ENCODE measurements around the gene ZBTB7C. TPM values are rescaled to one million over a fixed set of nuclear protein-coding genes. Genes with fewer than 3 reads are reported as not detected.

Gene ZBTB7C
- total RNA-seq, 1 experiment from 2014 or later, result 0.18 TPM

- TF ChIP-seq CTCF (IDR thresholded peaks at IDR 0.05; ENCODE audit: insufficient read depth in 1 of 2, low read depth in 1 of 2, low read length in 1 of 2, severe bottlenecking in 1 of 2, unreplicated experiment in 1 of 2), result no peak
- Histone ChIP-seq H3K4me1 (no peaks in the 10 kb centered on the region), H3K36me3 (ENCODE audit: control insufficient read depth, insufficient read depth, low read length) (no peaks in the 10 kb centered on the region), H3K9me3 (no peaks in the 10 kb centered on the region), H3K27me3 (replicated peaks; ENCODE audit: control insufficient read depth, insufficient read depth, low read length) (no peaks in the 10 kb centered on the region), H3K4me3 (ENCODE audit: low read depth, low read length) (no peak overlapping the region)
- BruUV-seq (replicated peaks), result no TSS peak
- no peaks in the 10 kb centered on the region for H3K4me1 Mint-ChIP-seq (ENCODE audit: low read depth, unreplicated experiment)
- intact Hi-C loops (cut with micrococcal nuclease; ENCODE audit: unreplicated experiment), result no loop called here
- no peak overlapping the region for H3K4me3 Mint-ChIP-seq (ENCODE audit: unreplicated experiment)
- CTCF ChIA-PET, result interaction anchor here (0.6 kb wide), 1 partner anchor 239 kb away, joined by 5 read pairs; no protein-coding TSS in a partner anchor
- DNase-seq, result no peak
- H3K27me3 Mint-ChIP-seq (ENCODE audit: insufficient read depth, unreplicated experiment), result peaks cover 12% of the 10 kb centered on the region
- POLR2A ChIA-PET, result no interaction called here
- H3K36me3 Mint-ChIP-seq (ENCODE audit: insufficient read depth, unreplicated experiment), result no peaks in the 10 kb centered on the region
- H3K27ac Mint-ChIP-seq (ENCODE audit: unreplicated experiment), result no peak overlapping the region
- no peaks in the 10 kb centered on the region for H3K9me3 Mint-ChIP-seq (ENCODE audit: unreplicated experiment)
Measured at GRCh38 chr18:48399303-48400075, 9.7 kb downstream of the ZBTB7C start.

- no peak for DNase-seq
- intact Hi-C loops (cut with micrococcal nuclease; ENCODE audit: unreplicated experiment), result no loop called here
- Mint-ChIP-seq H3K9me3 (ENCODE audit: unreplicated experiment) (no peaks in the 10 kb centered on the region), H3K4me3 (ENCODE audit: unreplicated experiment) (no peak overlapping the region), H3K36me3 (ENCODE audit: insufficient read depth, unreplicated experiment) (no peaks in the 10 kb centered on the region), H3K27me3 (ENCODE audit: insufficient read depth, unreplicated experiment) (peaks cover 10% of the 10 kb centered on the region), H3K27ac (ENCODE audit: unreplicated experiment) (no peak overlapping the region), H3K4me1 (ENCODE audit: low read depth, unreplicated experiment) (no peaks in the 10 kb centered on the region)
- Histone ChIP-seq H3K9me3 (no peaks in the 10 kb centered on the region), H3K36me3 (ENCODE audit: control insufficient read depth, insufficient read depth, low read length) (no peaks in the 10 kb centered on the region), H3K27me3 (replicated peaks; ENCODE audit: control insufficient read depth, insufficient read depth, low read length) (no peaks in the 10 kb centered on the region), H3K4me3 (ENCODE audit: low read depth, low read length) (no peak overlapping the region), H3K4me1 (no peaks in the 10 kb centered on the region)
- CTCF ChIA-PET, result no interaction called here
- no TSS peak for BruUV-seq (replicated peaks)
- POLR2A ChIA-PET, result no interaction called here
- no peak for TF ChIP-seq CTCF (IDR thresholded peaks at IDR 0.05; ENCODE audit: insufficient read depth in 1 of 2, low read depth in 1 of 2, low read length in 1 of 2, severe bottlenecking in 1 of 2, unreplicated experiment in 1 of 2)
Measured at GRCh38 chr18:48398074-48398473, 11.1 kb downstream of the ZBTB7C start.

GRCh38 chr18:48397021-48397420, 12.2 kb downstream of the ZBTB7C start:
- Mint-ChIP-seq H3K4me1 (ENCODE audit: low read depth, unreplicated experiment) (no peaks in the 10 kb centered on the region), H3K27me3 (ENCODE audit: insufficient read depth, unreplicated experiment) (peaks cover 10% of the 10 kb centered on the region), H3K27ac (ENCODE audit: unreplicated experiment) (no peak overlapping the region), H3K4me3 (ENCODE audit: unreplicated experiment) (no peak overlapping the region), H3K9me3 (ENCODE audit: unreplicated experiment) (no peaks in the 10 kb centered on the region), H3K36me3 (ENCODE audit: insufficient read depth, unreplicated experiment) (no peaks in the 10 kb centered on the region)
- H3K9me3 ChIP-seq, result no peaks in the 10 kb centered on the region
- intact Hi-C loops (cut with micrococcal nuclease; ENCODE audit: unreplicated experiment), result no loop called here
- H3K4me3 ChIP-seq (ENCODE audit: low read depth, low read length), result no peak overlapping the region
- TF ChIP-seq CTCF (IDR thresholded peaks at IDR 0.05; ENCODE audit: insufficient read depth in 1 of 2, low read depth in 1 of 2, low read length in 1 of 2, severe bottlenecking in 1 of 2, unreplicated experiment in 1 of 2), result no peak
- H3K36me3 ChIP-seq (ENCODE audit: control insufficient read depth, insufficient read depth, low read length), result no peaks in the 10 kb centered on the region
- DNase-seq, result no peak
- ChIA-PET POLR2A (interaction anchor here (0.6 kb wide), 1 partner anchor 254 kb away, joined by 3 read pairs; no protein-coding TSS in a partner anchor), CTCF (no interaction called here)
- no peaks in the 10 kb centered on the region for H3K4me1 ChIP-seq
- no TSS peak for BruUV-seq (replicated peaks)
- H3K27me3 ChIP-seq (replicated peaks; ENCODE audit: control insufficient read depth, insufficient read depth, low read length), result no peaks in the 10 kb centered on the region
